ENCODE results near the gene F2RL2.

DNA sequence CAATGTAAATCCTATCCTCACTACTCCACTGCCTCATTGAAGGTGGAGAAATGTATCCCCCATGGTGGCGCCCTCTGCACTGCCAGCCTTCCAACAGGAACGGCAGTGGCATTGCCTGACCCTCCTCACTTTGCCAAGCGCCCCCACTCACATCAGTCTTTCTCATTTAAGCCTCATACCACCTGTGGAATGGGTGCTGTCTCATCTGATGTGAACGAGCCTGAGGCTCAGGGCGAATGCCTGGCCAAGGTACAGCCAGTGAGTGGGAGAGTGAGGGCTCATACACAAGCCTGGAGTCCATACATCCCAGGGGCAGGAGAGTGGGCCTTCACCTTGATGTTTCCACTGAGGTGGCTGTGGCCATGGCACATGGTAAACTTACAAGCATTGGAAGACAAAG is 10.3 kb downstream of the F2RL2 start:
- TF ChIP-seq, protein P1, sequence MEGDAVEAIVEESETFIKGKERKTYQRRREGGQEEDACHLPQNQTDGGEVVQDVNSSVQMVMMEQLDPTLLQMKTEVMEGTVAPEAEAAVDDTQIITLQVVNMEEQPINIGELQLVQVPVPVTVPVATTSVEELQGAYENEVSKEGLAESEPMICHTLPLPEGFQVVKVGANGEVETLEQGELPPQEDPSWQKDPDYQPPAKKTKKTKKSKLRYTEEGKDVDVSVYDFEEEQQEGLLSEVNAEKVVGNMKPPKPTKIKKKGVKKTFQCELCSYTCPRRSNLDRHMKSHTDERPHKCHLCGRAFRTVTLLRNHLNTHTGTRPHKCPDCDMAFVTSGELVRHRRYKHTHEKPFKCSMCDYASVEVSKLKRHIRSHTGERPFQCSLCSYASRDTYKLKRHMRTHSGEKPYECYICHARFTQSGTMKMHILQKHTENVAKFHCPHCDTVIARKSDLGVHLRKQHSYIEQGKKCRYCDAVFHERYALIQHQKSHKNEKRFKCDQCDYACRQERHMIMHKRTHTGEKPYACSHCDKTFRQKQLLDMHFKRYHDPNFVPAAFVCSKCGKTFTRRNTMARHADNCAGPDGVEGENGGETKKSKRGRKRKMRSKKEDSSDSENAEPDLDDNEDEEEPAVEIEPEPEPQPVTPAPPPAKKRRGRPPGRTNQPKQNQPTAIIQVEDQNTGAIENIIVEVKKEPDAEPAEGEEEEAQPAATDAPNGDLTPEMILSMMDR (IDR thresholded peaks at IDR 0.05): no peak
- TF ChIP-seq EZH2phosphoT487 (IDR thresholded peaks at IDR 0.05) (no peak), EZH2 (IDR thresholded peaks at IDR 0.05) (no peak)

All from neural progenitor cell (in vitro differentiated cells).